Natural killer cell (primary cell): ENCODE results near the gene CLIP2. TPM values are rescaled to one million over a fixed set of nuclear protein-coding genes. Genes with fewer than 3 reads are reported as not detected.

Experiments
- ATAC-seq, 3 donors: fragments of 150-1000 bp in 2 of 3; fragments of 200-7000 bp in 1 of 3; cut with Tn5 transposase; 1 replicate in 1 of 3; 2 replicates in 2 of 3; pipeline ENCODE4 v1.10.0; 2021; ENCODE audit warnings: mild to moderate bottlenecking in 2 of 3, moderate library complexity in 2 of 3
- DNase-seq, 2 donors: peaks; one replicate each; pipeline versions ENCODE4 v3.0.0 to v3.0.0-alpha.2; 2013 to 2021; ENCODE audit warnings: mixed read lengths in 1 of 2
- H3K27ac ChIP-seq: one replicate; pipeline ENCODE4 v1.5.1; 2013; ENCODE audit warnings: mild to moderate bottlenecking, low read length
- H3K27me3 ChIP-seq: one replicate; pipeline ENCODE4 v1.6.1; 2013; ENCODE audit warnings: low read length; ENCODE audit not compliant: control insufficient read depth, insufficient read depth
- H3K36me3 ChIP-seq: one replicate; pipeline ENCODE4 v1.6.1; 2013; ENCODE audit warnings: low read length; ENCODE audit not compliant: control insufficient read depth, insufficient read depth
- H3K4me1 ChIP-seq: one replicate; pipeline ENCODE4 v1.6.1; 2013; ENCODE audit warnings: low read length; ENCODE audit not compliant: control insufficient read depth, insufficient read depth
- H3K4me3 ChIP-seq: one replicate; pipeline ENCODE4 v1.5.1; 2013; ENCODE audit warnings: low read length
- H3K9me3 ChIP-seq: one replicate; pipeline ENCODE4 v1.6.1; 2013; ENCODE audit warnings: low read length; ENCODE audit not compliant: control insufficient read depth, insufficient read depth
- H3K27ac Mint-ChIP-seq, 2 donors: one replicate each; pipeline ENCODE4 v1.8.0; 2022; ENCODE audit warnings: mild to moderate bottlenecking in 2 of 2, mixed read lengths in 2 of 2, moderate library complexity in 1 of 2
- H3K27me3 Mint-ChIP-seq, 2 donors: one replicate each; pipeline ENCODE4 v1.8.0; 2022; ENCODE audit warnings: low read depth in 2 of 2, mixed read lengths in 2 of 2
- H3K36me3 Mint-ChIP-seq: one replicate; pipeline ENCODE4 v1.8.0; 2022; ENCODE audit warnings: mixed read lengths
- H3K4me1 Mint-ChIP-seq, 2 donors: one replicate each; pipeline ENCODE4 v1.8.0; 2022; ENCODE audit warnings: mixed read lengths in 2 of 2
- H3K4me3 Mint-ChIP-seq: one replicate; pipeline ENCODE4 v1.8.0; 2022; ENCODE audit warnings: mild to moderate bottlenecking, moderate library complexity, mixed read lengths
- H3K9me3 Mint-ChIP-seq, 2 donors: one replicate each; pipeline ENCODE4 v1.8.0; 2022; ENCODE audit warnings: mixed read lengths in 2 of 2
- CTCF ChIP-seq: fragments of 200-600 bp; IDR thresholded peaks from one replicate; pipeline ENCODE4 v1.8.0; 2022; ENCODE audit warnings: antibody characterized with exemption
- WGBS: methylation state at CpG from one replicate; pipeline ENCODE4 v1.1.7; 2013; ENCODE audit warnings: missing lambda C conversion rate; ENCODE audit not compliant: insufficient coverage; 5-methylcytosine and 5-hydroxymethylcytosine counted together
- intact Hi-C: fragments of 100-400 bp; cut with micrococcal nuclease; formaldehyde crosslinking; loops from one replicate; pipeline ENCODE4 v1.14.2; 2022
- total RNA-seq, 4 donors: library from RNA; stranded (reverse); fragments of 120-200 nt in 1 of 4; gene quantifications; one replicate each; pipeline versions ENCODE4 v1.2.3 to v1.2.4, GENCODE V29; 2013 to 2022

The CLIP2 gene
- total RNA-seq, 3 donors from 2014 or later (not counting 1 experiment from before 2014, with no cell fraction given) = 8.5 to 14.7 (median 10.5) TPM

GRCh38 chr7:74263399-74264120 is 25.6 kb upstream of the CLIP2 start:
- TF ChIP-seq CTCF = no peak
- 91% methylated on average over 21 of the region's 21 CpGs for WGBS
- DNase-seq (no peak), ATAC-seq (no peak)
- H3K36me3 Mint-ChIP-seq = no peaks in the 10 kb centered on the region
- H3K4me3 Mint-ChIP-seq = no peak overlapping the region
- H3K4me1 Mint-ChIP-seq = no peaks in the 10 kb centered on the region
- Histone ChIP-seq H3K27ac (no peak overlapping the region), H3K36me3 (no peaks in the 10 kb centered on the region), H3K9me3 (no peaks in the 10 kb centered on the region), H3K27me3 (no peaks in the 10 kb centered on the region), H3K4me1 (no peaks in the 10 kb centered on the region), H3K4me3 (no peak overlapping the region)
- intact Hi-C loops = no loop called here
- H3K27ac Mint-ChIP-seq = no peak overlapping the region
- H3K9me3 Mint-ChIP-seq = no peaks in the 10 kb centered on the region
- no peaks in the 10 kb centered on the region for H3K27me3 Mint-ChIP-seq

GRCh38 chr7:74266191-74266963 is 22.8 kb upstream of the CLIP2 start:
- Histone ChIP-seq H3K27me3 (no peaks in the 10 kb centered on the region), H3K36me3 (no peaks in the 10 kb centered on the region), H3K27ac (no peak overlapping the region), H3K9me3 (no peaks in the 10 kb centered on the region), H3K4me1 (peaks cover 10% of the 10 kb centered on the region), H3K4me3 (no peak overlapping the region)
- 73% methylated on average over 5 of the region's 7 CpGs for WGBS
- intact Hi-C loops = no loop called here
- no peak overlapping the region for H3K27ac Mint-ChIP-seq
- H3K9me3 Mint-ChIP-seq = no peaks in the 10 kb centered on the region
- no peaks in the 10 kb centered on the region for H3K27me3 Mint-ChIP-seq
- no peak for TF ChIP-seq CTCF
- no peak overlapping the region for H3K4me3 Mint-ChIP-seq
- DNase-seq = no peak
- ATAC-seq = no peak
- no peaks in the 10 kb centered on the region for H3K4me1 Mint-ChIP-seq
- H3K36me3 Mint-ChIP-seq = no peaks in the 10 kb centered on the region

- H3K27me3 ChIP-seq = no peaks in the 10 kb centered on the region
- WGBS = 74% methylated on average over 12 of the region's 13 CpGs
- no peak overlapping the region for H3K27ac ChIP-seq
- TF ChIP-seq CTCF = no peak
- no peaks in the 10 kb centered on the region for H3K9me3 ChIP-seq
- no peak for DNase-seq
- no peak for ATAC-seq
- Mint-ChIP-seq H3K9me3 (no peaks in the 10 kb centered on the region), H3K4me1 (peaks cover 5 to 10% of the 10 kb centered on the region in 2 donors), H3K4me3 (no peak overlapping the region), H3K36me3 (no peaks in the 10 kb centered on the region), H3K27me3 (peaks cover 0 to 3% of the 10 kb centered on the region in 2 donors), H3K27ac (no peak overlapping the region)
- intact Hi-C loops = no loop called here
- no peak overlapping the region for H3K4me3 ChIP-seq
- H3K36me3 ChIP-seq = no peaks in the 10 kb centered on the region
- H3K4me1 ChIP-seq = peaks cover 25% of the 10 kb centered on the region
These were observed 21.2 kb upstream of the CLIP2 start for GRCh38 chr7:74267756-74268565.
